HepG2 (cell line): ENCODE measurements around the gene RNF40. TPM values are rescaled to one million over a fixed set of nuclear protein-coding genes. Genes with fewer than 3 reads are reported as not detected.
A peak's percentile ranks its signal among the peaks of the same experiment; 100 is the strongest.

Experiments used
- FOXA3 ChIP-seq: IDR thresholded peaks from 2 replicates; pipeline ENCODE4 v1.6.1; 2016; ENCODE audit warnings: missing genetic modification reagents, missing compliant biosample characterization
- HOXA3 ChIP-seq: sonication (generic); formaldehyde crosslinking; IDR thresholded peaks from 2 replicates; pipeline ENCODE4 v1.5.0; 2020; ENCODE audit warnings: missing genetic modification reagents
- JDP2 ChIP-seq: sonication (generic); formaldehyde crosslinking; IDR thresholded peaks from 2 replicates; pipeline ENCODE4 v1.8.1; 2022; ENCODE audit warnings: missing genetic modification reagents, borderline replicate concordance
- MATR3 ChIP-seq: sonication (generic); formaldehyde crosslinking; IDR thresholded peaks from 2 replicates; pipeline ENCODE4 v1.4.0; 2020; ENCODE audit warnings: missing genetic modification reagents
- MED1 ChIP-seq: sonication (generic); formaldehyde crosslinking; IDR thresholded peaks from 2 replicates; pipeline ENCODE4 v1.4.0; 2020; ENCODE audit warnings: missing genetic modification reagents
- SATB2 ChIP-seq: sonication (generic); formaldehyde crosslinking; IDR thresholded peaks from 2 replicates; pipeline ENCODE4 v1.5.0; 2020; ENCODE audit warnings: missing genetic modification reagents
- ZNF121 ChIP-seq: sonication (generic); formaldehyde crosslinking; IDR thresholded peaks from 2 replicates; pipeline ENCODE4 v1.5.0; 2020; ENCODE audit warnings: mild to moderate bottlenecking, missing genetic modification reagents
- ZNF263 ChIP-seq: sonication (generic); formaldehyde crosslinking; IDR thresholded peaks from 2 replicates; pipeline ENCODE4 v1.4.0; 2020; ENCODE audit warnings: missing genetic modification reagents
- ZNF619 ChIP-seq: sonication (generic); formaldehyde crosslinking; IDR thresholded peaks from 2 replicates; pipeline ENCODE4 v1.4.0; 2020; ENCODE audit warnings: mild to moderate bottlenecking, missing genetic modification reagents
- ZNF746 ChIP-seq: sonication (generic); formaldehyde crosslinking; IDR thresholded peaks from 2 replicates; pipeline ENCODE4 v1.8.0; 2022; ENCODE audit warnings: mild to moderate bottlenecking, missing genetic modification reagents
- ZNF747 ChIP-seq: sonication (generic); formaldehyde crosslinking; IDR thresholded peaks from 2 replicates; pipeline ENCODE4 v1.8.1; 2023; ENCODE audit warnings: missing genetic modification reagents, mild to moderate bottlenecking, borderline replicate concordance
- ZNF766 ChIP-seq: sonication (generic); formaldehyde crosslinking; IDR thresholded peaks from 2 replicates; pipeline ENCODE4 v1.5.0; 2020; ENCODE audit warnings: missing genetic modification reagents, borderline replicate concordance
- ZNF792 ChIP-seq: IDR thresholded peaks from 2 replicates; pipeline ENCODE4 v1.6.1; 2016
- ZSCAN31 ChIP-seq: sonication (generic); formaldehyde crosslinking; IDR thresholded peaks from 2 replicates; pipeline ENCODE4 v1.5.0; 2020; ENCODE audit warnings: low read depth, mild to moderate bottlenecking, missing genetic modification reagents
- polyA plus RNA-seq, 8 experiments: library from polyadenylated mRNA; depleted of rRNA in 3 of 8; stranded (reverse) in 7 of 8; unstranded in 1 of 8; fragments of >200 nt; fragmentation: Illumina TruSeq in 4 of 8; extraction: Trizol in 4 of 8; gene quantifications; 2 replicates each; pipeline versions ENCODE4 v1.2.1 to v1.2.3, GENCODE V29; 2011 to 2016; ENCODE audit warnings: low read depth in 4 of 8, missing spikeins in 1 of 8, mixed read lengths in 1 of 8; ENCODE audit not compliant: insufficient read depth in 1 of 8
- total RNA-seq, 5 experiments: library from RNA; depleted of rRNA; stranded (reverse); fragments of >200 nt; fragmentation: Illumina TruSeq; extraction: Trizol; gene quantifications; 2 replicates each; pipeline ENCODE4 v1.2.3, GENCODE V29; 2016; ENCODE audit warnings: low read depth in 1 of 5
- TF ChIP-seq, protein P1 (sequence below): sonication (generic); formaldehyde crosslinking; IDR thresholded peaks from 2 replicates; pipeline ENCODE4 v1.5.0; 2020; ENCODE audit warnings: mild to moderate bottlenecking, missing genetic modification reagents, borderline replicate concordance
- TF ChIP-seq, protein P2 (sequence below): sonication (generic); formaldehyde crosslinking; IDR thresholded peaks from 2 replicates; pipeline ENCODE4 v1.4.0; 2020; ENCODE audit warnings: missing genetic modification reagents

Gene RNF40
- total and polyA plus RNA-seq, 2 of the 13 experiments (the other 11 are each of a cell fraction or from before 2014, with no cell fraction given): 84.0 to 85.6 TPM

DNA sequence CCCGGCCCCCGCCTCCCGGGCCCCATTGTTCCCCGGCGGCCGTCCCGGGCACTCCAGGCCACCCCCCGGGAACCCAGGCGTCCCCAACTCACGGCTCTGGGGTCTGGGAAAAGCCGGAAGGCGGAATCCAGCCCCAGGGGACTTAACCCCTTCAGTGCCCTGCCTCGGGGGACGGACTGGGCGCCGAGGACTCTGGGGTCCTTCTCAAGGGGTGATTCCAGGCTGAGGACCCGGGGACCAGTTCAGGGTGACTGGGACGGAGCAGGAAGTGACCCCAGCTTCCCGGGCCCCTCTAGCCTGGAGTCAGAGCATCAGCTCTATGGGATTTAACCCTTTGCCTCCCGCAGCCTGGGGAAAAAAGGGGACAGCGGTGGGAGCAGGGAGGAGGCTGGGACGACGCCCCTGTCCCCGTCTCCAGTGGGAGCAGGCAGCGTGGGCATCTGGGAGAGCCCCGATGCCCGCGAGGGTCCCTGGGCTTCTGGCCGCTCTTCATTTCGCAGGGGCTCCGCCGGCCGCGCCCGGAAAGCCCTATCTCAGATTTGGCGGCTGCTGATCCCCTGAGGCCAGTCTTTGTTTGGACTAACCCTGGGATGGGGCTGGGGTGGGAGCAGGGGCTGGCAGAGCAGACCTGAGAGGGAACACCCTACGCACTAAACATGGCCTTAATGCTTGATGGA lies 25.0 kb downstream of the RNF40 start, which contains the start of gene ZNF629 (continued):
- TF ChIP-seq, protein P1, sequence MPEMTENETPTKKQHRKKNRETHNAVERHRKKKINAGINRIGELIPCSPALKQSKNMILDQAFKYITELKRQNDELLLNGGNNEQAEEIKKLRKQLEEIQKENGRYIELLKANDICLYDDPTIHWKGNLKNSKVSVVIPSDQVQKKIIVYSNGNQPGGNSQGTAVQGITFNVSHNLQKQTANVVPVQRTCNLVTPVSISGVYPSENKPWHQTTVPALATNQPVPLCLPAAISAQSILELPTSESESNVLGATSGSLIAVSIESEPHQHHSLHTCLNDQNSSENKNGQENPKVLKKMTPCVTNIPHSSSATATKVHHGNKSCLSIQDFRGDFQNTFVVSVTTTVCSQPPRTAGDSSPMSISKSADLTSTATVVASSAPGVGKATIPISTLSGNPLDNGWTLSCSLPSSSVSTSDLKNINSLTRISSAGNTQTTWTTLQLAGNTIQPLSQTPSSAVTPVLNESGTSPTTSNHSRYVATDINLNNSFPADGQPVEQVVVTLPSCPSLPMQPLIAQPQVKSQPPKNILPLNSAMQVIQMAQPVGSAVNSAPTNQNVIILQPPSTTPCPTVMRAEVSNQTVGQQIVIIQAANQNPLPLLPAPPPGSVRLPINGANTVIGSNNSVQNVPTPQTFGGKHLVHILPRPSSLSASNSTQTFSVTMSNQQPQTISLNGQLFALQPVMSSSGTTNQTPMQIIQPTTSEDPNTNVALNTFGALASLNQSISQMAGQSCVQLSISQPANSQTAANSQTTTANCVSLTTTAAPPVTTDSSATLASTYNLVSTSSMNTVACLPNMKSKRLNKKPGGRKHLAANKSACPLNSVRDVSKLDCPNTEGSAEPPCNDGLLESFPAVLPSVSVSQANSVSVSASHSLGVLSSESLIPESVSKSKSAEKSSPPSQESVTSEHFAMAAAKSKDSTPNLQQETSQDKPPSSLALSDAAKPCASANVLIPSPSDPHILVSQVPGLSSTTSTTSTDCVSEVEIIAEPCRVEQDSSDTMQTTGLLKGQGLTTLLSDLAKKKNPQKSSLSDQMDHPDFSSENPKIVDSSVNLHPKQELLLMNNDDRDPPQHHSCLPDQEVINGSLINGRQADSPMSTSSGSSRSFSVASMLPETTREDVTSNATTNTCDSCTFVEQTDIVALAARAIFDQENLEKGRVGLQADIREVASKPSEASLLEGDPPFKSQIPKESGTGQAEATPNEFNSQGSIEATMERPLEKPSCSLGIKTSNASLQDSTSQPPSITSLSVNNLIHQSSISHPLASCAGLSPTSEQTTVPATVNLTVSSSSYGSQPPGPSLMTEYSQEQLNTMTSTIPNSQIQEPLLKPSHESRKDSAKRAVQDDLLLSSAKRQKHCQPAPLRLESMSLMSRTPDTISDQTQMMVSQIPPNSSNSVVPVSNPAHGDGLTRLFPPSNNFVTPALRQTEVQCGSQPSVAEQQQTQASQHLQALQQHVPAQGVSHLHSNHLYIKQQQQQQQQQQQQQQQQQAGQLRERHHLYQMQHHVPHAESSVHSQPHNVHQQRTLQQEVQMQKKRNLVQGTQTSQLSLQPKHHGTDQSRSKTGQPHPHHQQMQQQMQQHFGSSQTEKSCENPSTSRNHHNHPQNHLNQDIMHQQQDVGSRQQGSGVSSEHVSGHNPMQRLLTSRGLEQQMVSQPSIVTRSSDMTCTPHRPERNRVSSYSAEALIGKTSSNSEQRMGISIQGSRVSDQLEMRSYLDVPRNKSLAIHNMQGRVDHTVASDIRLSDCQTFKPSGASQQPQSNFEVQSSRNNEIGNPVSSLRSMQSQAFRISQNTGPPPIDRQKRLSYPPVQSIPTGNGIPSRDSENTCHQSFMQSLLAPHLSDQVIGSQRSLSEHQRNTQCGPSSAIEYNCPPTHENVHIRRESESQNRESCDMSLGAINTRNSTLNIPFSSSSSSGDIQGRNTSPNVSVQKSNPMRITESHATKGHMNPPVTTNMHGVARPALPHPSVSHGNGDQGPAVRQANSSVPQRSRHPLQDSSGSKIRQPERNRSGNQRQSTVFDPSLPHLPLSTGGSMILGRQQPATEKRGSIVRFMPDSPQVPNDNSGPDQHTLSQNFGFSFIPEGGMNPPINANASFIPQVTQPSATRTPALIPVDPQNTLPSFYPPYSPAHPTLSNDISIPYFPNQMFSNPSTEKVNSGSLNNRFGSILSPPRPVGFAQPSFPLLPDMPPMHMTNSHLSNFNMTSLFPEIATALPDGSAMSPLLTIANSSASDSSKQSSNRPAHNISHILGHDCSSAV (CRISPR knock-in tag): 0 out of 2 replicates have a peak, but pooled peaks have one; percentile 35
- TF ChIP-seq ZNF263 (CRISPR knock-in tag) (peak; percentile 61; the same call in 1 of the 2 replicates), ZSCAN31 (CRISPR knock-in tag) (peak; percentile 89), ZNF792 (CRISPR knock-in tag) (peak; percentile 54; the same call in 1 of the 2 replicates), ZNF121 (CRISPR knock-in tag) (peak; percentile 56; the same call in 1 of the 2 replicates), ZNF747 (peak; percentile 71), ZNF619 (peak; percentile 76; the same call in 1 of the 2 replicates), ZNF766 (0 out of 2 replicates have a peak, but pooled peaks have one; percentile 54), ZNF746 (CRISPR knock-in tag) (peak; percentile 75; the same call in 1 of the 2 replicates), JDP2 (CRISPR knock-in tag) (peak; percentile 54; the same call in 1 of the 2 replicates), SATB2 (peak; percentile 71; the same call in 1 of the 2 replicates), MATR3 (CRISPR knock-in tag) (no peak), HOXA3 (peak; percentile 70), FOXA3 (peak; percentile 61), MED1 (CRISPR knock-in tag) (peak; percentile 83)
- TF ChIP-seq, protein P2, sequence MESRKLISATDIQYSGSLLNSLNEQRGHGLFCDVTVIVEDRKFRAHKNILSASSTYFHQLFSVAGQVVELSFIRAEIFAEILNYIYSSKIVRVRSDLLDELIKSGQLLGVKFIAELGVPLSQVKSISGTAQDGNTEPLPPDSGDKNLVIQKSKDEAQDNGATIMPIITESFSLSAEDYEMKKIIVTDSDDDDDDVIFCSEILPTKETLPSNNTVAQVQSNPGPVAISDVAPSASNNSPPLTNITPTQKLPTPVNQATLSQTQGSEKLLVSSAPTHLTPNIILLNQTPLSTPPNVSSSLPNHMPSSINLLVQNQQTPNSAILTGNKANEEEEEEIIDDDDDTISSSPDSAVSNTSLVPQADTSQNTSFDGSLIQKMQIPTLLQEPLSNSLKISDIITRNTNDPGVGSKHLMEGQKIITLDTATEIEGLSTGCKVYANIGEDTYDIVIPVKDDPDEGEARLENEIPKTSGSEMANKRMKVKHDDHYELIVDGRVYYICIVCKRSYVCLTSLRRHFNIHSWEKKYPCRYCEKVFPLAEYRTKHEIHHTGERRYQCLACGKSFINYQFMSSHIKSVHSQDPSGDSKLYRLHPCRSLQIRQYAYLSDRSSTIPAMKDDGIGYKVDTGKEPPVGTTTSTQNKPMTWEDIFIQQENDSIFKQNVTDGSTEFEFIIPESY (CRISPR knock-in tag): peak; percentile 74; the same call in 1 of the 2 replicates
